Peyer's patch (tissue), 4 donors: Measurements from ENCODE around the gene SLC25A30. TPM values are rescaled to one million over a fixed set of nuclear protein-coding genes. Genes with fewer than 3 reads are reported as not detected.

ENCODE experiments used
- DNase-seq, 3 donors: peaks; one replicate each; pipeline ENCODE4 v3.0.0-alpha.2; 2017 to 2019
- H3K27ac ChIP-seq, 4 donors: fragments of 200-600 bp; sonication (generic); one replicate each; pipeline ENCODE4 v1.5.1; 2016 to 2019
- H3K27me3 ChIP-seq, 2 donors: fragments of 200-600 bp; sonication (generic); one replicate each; pipeline ENCODE4 v1.5.1; 2019
- H3K36me3 ChIP-seq, 3 donors: fragments of 200-600 bp; sonication (generic); one replicate each; pipeline ENCODE4 v1.5.1; 2016 to 2019
- H3K4me1 ChIP-seq, 4 donors: fragments of 200-600 bp; sonication (generic); one replicate each; pipeline ENCODE4 v1.5.1; 2016 to 2019
- H3K4me3 ChIP-seq, 4 donors: fragments of 200-600 bp; sonication (generic); 1 replicate in 3 of 4; 2 replicates in 1 of 4; pipeline ENCODE4 v1.5.1; 2016 to 2019; ENCODE audit warnings: mild to moderate bottlenecking in 1 of 4
- H3K9me3 ChIP-seq, 4 donors: fragments of 200-600 bp; sonication (generic); one replicate each; pipeline ENCODE4 v1.5.1; 2016 to 2019; ENCODE audit warnings: mild to moderate bottlenecking in 1 of 4
- POLR2A ChIP-seq, 2 donors: fragments of 450-650 bp; IDR thresholded peaks; one replicate each; pipeline ENCODE4 v1.5.1; 2017; ENCODE audit warnings: antibody characterized with exemption in 2 of 2, mild to moderate bottlenecking in 2 of 2, moderate library complexity in 2 of 2
- total RNA-seq, 4 donors: library from RNA; depleted of rRNA; stranded (reverse); fragments of >200 nt; gene quantifications; one replicate each; pipeline ENCODE4 v1.1.0, GENCODE V29; 2016
- TF ChIP-seq, protein P1 (sequence below), 6 experiments: fragments of 450-650 bp in 4 of 6; fragments of 200-600 bp in 2 of 6; sonication (generic) in 1 of 6; IDR thresholded peaks; one replicate each; pipeline ENCODE4 v1.5.1; 2017 to 2019; ENCODE audit warnings: antibody characterized with exemption in 6 of 6, mild to moderate bottlenecking in 3 of 6, moderate library complexity in 1 of 6

The SLC25A30 gene
- total RNA-seq, 4 donors from 2014 or later = 5.5 to 16.5 (median 8.8) TPM

GRCh38 chr13:45456196-45456972 is 38.2 kb upstream of the SLC25A30 start:
- no peak for DNase-seq
- Histone ChIP-seq H3K27ac (no peak overlapping the region), H3K27me3 (no peaks in the 10 kb centered on the region), H3K4me3 (no peak overlapping the region), H3K4me1 (no peaks in the 10 kb centered on the region), H3K9me3 (no peaks in the 10 kb centered on the region), H3K36me3 (no peaks in the 10 kb centered on the region)
- TF ChIP-seq POLR2A (IDR thresholded peaks at IDR 0.05) = no peak
- TF ChIP-seq, protein P1, sequence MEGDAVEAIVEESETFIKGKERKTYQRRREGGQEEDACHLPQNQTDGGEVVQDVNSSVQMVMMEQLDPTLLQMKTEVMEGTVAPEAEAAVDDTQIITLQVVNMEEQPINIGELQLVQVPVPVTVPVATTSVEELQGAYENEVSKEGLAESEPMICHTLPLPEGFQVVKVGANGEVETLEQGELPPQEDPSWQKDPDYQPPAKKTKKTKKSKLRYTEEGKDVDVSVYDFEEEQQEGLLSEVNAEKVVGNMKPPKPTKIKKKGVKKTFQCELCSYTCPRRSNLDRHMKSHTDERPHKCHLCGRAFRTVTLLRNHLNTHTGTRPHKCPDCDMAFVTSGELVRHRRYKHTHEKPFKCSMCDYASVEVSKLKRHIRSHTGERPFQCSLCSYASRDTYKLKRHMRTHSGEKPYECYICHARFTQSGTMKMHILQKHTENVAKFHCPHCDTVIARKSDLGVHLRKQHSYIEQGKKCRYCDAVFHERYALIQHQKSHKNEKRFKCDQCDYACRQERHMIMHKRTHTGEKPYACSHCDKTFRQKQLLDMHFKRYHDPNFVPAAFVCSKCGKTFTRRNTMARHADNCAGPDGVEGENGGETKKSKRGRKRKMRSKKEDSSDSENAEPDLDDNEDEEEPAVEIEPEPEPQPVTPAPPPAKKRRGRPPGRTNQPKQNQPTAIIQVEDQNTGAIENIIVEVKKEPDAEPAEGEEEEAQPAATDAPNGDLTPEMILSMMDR (IDR thresholded peaks at IDR 0.05) = no peak

DNA sequence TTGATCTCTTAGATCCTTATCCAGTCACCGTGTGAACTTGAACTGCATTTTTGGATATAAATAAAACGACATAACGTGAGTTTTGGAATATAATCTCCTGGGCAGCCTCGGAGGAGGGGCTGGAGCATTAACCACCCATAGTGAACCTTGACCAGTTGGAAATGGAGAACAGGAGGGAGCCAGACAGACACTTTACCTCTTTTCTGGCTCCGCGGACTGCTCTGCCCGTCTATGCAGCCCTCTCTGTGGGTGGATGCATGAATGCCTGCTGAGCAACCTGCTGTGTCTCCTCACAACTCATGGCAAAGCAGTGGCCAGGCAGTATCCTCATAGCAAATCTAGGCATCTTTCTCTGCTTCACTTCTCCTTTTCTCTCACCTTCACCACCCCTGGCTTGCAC is 36.0 kb upstream of the SLC25A30 start:
- no peak overlapping the region for H3K4me3 ChIP-seq
- no peak overlapping the region for H3K27ac ChIP-seq
- no peaks in the 10 kb centered on the region for H3K27me3 ChIP-seq
- TF ChIP-seq, protein P1 (IDR thresholded peaks at IDR 0.05) = no peak
- no peak for TF ChIP-seq POLR2A (IDR thresholded peaks at IDR 0.05)
- H3K36me3 ChIP-seq = no peaks in the 10 kb centered on the region
- H3K4me1 ChIP-seq = no peaks in the 10 kb centered on the region
- DNase-seq = no peak
- H3K9me3 ChIP-seq = no peaks in the 10 kb centered on the region

DNA sequence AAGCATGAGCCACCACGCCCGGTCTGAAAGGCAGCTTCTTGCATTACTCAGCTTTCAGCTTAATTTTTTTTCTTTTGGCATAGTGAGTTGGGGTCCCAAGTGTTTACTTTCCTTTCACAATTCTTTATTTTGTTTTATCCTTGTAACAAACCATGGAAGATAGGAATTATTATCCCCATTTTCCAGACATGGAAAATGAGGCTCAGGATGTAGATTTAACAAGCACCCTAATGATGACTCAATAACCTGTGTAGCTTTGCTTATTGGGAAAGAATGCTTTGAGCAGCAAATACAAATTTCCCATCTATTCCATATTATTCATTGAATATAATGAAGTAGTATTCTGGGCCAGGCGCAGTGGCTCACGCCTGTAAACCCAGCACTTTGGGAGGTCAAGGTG is 33.1 kb upstream of the SLC25A30 start:
- H3K27ac ChIP-seq = no peak overlapping the region
- no peaks in the 10 kb centered on the region for H3K27me3 ChIP-seq
- no peak overlapping the region for H3K4me3 ChIP-seq
- H3K4me1 ChIP-seq = no peaks in the 10 kb centered on the region
- TF ChIP-seq POLR2A (IDR thresholded peaks at IDR 0.05) = no peak
- TF ChIP-seq, protein P1 (IDR thresholded peaks at IDR 0.05) = no peak
- H3K36me3 ChIP-seq = no peaks in the 10 kb centered on the region
- no peaks in the 10 kb centered on the region for H3K9me3 ChIP-seq
- no peak for DNase-seq

- H3K27ac ChIP-seq = no peak overlapping the region
- H3K4me1 ChIP-seq = no peaks in the 10 kb centered on the region
- no peak overlapping the region for H3K4me3 ChIP-seq
- no peaks in the 10 kb centered on the region for H3K27me3 ChIP-seq
- TF ChIP-seq POLR2A (IDR thresholded peaks at IDR 0.05) = no peak
- TF ChIP-seq, protein P1 (IDR thresholded peaks at IDR 0.05) = no peak
- H3K9me3 ChIP-seq = no peaks in the 10 kb centered on the region
- no peaks in the 10 kb centered on the region for H3K36me3 ChIP-seq
- no peak for DNase-seq
These were observed 30.9 kb upstream of the SLC25A30 start for GRCh38 chr13:45448965-45449559.

GRCh38 chr13:45447050-45447661 is 29.0 kb upstream of the SLC25A30 start:
- Histone ChIP-seq H3K4me3 (no peak overlapping the region), H3K4me1 (peaks cover 0 to 1% (median 0%) of the 10 kb centered on the region in 4 donors), H3K27me3 (no peaks in the 10 kb centered on the region), H3K27ac (no peak overlapping the region), H3K36me3 (no peaks in the 10 kb centered on the region), H3K9me3 (no peaks in the 10 kb centered on the region)
- TF ChIP-seq, protein P1 (IDR thresholded peaks at IDR 0.05) = no peak
- no peak for TF ChIP-seq POLR2A (IDR thresholded peaks at IDR 0.05)
- no peak for DNase-seq
